HG03520 (cell line): Measurements from ENCODE around the gene CPPED1.

Experiments used
- ATAC-seq: cut with Tn5 transposase; IDR thresholded peaks from one replicate; pipeline ENCODE4 v1.9.1; 2021; ENCODE audit warnings: mild to moderate bottlenecking, moderate library complexity; ENCODE audit not compliant: unreplicated experiment

The CPPED1 gene

DNA sequence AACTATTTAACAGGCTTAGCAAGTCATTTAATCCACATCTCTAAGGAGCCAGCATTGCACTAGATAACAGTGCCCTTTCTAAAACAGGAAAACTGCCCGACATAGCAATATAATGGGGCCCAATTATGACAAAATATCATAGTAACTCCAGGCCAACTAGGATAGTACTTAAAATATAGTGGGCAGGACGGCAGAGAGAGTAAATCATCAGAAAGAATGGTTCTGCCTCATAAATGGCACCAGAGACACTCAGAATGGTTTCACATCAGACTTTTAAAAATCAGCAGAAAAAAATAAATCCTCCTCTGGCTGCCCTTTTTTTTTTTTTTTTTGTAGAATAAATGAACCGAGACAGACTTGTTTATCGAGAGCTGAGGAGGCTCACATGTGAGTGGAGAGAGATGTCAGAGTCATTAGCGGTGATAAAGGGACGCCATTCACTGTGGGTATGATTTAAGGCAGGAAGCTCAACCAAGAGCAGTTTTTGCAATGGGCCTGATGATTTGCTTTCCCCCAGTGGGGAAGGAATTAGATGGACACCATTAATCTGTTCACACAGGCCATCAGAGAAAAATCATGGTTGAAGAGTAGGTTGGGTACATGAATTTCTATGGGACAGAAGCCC lies 62.6 kb downstream of the CPPED1 start:
- no peak for ATAC-seq

DNA sequence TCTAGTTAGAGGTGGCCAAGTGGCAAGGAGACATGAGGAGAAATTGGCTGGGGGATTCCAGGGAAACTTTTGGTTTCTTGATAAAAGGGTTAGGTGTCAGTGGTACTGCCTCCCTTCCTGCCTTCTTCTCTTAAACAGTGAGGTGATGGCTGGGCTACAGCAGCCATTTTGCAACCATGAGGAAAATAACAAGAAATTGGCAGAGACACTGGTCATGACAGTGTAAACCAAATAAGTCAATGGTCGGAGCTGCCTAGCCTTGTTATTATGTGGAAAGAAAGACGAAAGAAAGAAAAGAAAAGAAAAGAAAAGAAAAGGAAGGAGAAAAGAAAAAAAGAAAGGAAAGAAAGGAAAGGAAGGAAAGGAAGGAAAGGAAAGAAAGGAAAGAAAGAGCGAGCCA lies 63.9 kb downstream of the CPPED1 start:
- ATAC-seq, result no peak

DNA sequence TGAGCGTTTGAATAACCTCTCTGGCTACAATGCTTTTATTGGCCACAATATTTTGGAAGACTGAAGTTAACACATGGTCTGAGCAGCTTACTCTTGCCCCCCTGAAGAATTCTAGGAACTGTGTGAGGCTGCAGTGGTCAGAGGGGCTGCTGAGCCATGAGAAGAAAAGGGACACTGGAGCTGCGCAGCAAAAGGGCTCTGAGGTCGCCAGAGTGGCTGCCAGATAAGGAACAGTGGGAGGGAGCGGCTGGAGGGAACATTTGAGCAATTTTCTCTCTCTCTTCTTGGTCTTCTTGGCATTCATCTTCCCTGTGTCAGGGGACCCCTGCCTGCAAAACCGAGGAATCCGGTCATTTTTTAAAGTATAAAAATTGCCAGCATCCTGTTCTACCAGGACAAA lies 66.1 kb downstream of the CPPED1 start:
- ATAC-seq, result no peak

DNA sequence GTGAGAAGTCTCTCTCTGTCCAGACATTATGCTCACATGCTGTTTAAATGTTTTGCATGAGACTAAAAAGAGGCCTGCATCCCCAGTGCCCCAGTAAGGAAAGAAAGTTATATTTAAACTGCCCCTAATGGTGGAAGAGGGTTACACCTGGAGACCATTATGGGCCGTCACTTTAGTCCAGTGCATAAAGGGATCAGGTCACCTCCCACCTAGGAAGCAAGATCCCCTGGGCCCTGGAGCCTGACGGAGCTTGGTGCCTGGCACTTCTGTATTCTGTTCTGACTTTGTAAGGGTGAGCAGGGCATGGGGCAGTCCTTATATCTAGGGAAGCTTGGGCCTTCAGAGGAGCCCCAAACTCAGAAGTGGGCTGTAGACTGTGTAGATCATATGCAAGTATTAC lies 67.9 kb downstream of the CPPED1 start:
- no peak for ATAC-seq

DNA sequence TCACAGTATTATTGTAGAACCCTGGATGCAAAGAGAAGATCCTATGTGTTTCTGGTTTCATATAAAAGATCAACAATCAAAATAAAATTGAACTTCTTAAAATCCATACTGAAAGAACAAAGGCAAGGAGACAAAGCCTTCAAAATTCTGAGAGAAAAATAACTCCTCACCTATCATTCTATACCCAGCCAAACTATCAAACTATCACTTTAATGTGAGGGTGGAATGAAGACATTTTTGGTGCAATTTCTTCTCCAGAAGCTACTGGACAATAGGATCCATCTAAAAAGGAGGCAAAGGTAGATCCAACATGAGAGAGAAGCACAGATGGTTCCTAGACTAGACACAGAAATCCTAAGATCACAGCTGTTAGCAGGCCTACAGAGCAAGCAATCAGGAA lies 71.1 kb downstream of the CPPED1 start:
- ATAC-seq, result no peak

DNA sequence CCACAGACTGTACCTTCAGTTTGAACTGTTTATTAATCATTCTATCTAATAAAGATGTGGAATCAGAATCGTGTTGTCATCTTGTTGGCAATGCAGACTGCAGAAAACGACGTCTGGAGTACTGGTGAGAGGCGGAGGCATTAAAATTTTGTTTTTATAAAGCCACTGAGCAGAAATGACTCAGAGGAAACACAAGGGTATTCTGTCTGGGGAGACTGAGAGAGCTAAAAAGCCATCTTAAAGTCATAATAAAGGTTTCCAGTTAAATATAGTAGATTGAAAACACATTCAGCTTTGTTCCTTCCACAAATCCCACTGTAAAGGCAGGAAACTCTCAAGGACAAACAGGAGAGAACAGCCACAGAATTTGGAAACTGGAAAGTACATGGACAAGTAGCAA lies 74.2 kb downstream of the CPPED1 start:
- no peak for ATAC-seq

DNA sequence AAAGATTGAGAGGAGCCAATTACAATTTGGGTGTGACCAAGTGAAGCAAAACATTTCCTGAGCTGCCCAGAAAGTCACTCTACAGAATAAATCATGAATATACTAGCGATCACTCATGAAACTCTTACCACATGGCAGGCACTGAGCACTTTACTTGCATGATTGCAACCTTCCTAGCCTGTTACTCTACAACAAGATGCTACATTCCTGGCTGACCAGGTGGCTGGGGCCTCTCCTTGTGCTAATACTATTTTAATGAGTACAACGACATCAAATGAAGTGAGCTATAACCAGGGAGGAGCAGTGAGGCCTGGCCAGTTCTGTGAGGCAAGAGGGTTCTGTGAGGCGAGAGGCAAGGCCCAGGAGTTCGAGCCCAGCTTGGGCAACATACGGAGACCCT lies 75.2 kb downstream of the CPPED1 start:
- ATAC-seq, result no peak

DNA sequence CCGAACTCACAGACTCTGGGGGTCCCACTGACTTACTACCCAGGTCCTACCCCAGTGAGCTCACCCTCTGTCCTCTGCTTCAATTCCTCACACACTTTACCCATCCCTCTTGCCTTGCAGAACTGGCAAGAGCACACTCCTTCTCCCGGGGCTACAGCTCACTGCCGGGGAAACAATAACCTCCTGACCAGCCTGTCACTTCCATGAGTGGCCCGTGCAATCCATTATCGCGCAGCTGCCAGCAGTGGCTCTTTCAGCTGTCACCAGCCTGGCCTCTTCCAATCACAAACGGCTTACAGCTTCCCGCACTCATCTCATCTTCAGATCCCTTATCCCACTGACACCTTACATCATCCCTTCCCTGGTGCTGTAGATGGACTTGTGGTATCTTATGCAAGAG lies 79.5 kb downstream of the CPPED1 start:
- no peak for ATAC-seq

DNA sequence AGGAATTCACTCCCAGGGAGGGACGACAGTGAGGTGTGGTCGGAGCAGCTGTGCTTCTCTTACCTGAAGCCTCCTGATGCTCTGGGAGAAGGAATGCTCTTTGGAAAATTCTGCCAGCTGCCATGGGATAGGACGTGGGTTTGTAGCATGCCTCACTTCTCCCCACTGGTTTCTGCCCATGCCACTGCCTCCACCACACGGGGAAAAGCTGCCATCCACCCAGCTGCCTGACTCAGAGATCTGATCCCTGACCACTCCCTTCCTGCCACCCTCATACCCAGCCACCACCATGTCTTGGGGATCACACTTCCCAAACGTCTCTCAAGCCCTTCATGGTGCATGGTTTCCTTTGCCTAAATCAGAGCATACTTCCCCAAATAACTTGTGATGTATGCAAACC lies 80.0 kb downstream of the CPPED1 start:
- ATAC-seq, result no peak

DNA sequence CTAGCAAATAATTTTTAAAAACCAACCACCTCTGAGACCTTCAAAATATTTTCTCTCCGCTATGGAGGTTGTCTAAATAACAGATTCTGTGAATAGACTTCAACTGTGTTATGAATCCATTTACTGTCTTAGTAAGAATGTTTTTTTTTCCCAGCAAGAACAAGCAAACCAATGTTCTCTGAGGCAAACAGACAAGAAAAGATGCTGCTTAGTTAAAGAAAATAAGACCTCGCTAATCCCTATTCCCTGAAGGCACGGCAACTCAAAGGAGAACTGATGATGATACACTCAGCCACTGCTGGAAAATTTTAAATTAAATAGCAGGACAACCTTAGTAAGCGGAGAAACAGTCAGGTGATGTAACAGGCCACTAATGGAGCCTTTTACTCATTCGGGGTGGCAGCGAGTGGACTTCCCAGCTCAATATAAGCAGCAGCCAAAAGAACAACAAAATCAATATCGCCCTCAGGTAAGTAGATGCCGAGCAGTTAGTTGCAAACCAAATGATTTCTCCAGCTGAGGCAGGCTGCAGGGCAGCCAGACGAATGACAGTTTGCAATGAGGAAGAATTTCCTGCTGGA lies 81.8 kb downstream of the CPPED1 start:
- ATAC-seq, result no peak

DNA sequence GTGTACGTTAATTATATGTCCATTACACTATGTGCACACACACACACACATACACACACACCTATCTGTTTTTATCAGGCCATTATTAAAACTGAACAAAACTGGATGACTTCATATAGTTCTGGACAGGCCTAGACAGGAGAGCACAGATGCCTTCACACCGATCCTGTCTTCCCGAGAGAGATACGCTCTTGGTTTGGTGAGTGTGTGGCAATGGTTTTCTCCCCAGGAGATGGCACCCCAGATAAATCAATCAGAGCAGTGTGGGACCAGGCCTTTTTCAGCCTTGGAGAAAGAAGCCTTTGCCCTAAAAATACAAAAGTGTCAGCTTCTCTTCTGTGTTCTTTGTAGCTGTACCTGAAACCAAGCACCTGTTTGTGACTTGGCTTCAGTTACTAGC lies 83.7 kb downstream of the CPPED1 start:
- no peak for ATAC-seq

DNA sequence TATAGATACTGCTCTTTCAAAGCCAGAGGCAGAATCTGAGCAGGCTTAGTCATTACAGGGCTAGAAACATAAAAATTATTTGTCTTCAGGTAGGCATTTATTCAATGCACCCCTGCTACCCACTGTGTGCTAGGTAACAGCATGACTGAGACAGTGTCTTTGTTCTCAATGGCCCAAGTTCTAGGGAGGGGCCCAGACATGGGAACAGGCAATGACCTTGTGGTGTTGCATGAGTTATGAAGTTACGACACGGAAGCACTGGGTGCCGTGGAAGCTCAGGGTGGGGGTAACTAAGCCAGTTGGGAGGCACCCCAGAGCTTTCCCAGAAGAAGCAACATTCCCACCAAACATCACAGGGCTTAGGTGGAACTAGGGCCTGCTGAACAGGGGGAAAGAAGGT lies 87.0 kb downstream of the CPPED1 start:
- no peak for ATAC-seq

DNA sequence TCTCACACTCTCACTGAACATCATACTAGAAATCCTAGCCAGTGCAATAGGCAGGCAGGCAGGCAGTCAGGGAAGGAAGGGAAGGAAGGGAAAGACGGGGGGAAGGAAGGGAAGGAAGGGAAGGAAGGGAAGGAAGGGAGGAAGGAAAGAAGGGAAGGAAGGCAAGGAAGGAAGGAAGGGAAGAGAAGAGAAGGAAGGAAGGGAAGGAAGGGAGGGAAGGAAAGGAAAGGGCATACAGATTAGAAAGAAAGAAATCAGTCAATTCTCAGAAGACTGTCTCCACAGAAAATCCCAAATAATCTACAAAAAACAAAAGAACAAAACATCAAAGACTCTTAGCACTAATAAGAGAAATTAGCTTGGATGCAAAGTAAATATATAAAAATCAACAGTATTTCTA lies 93.9 kb downstream of the CPPED1 start:
- ATAC-seq, result no peak

DNA sequence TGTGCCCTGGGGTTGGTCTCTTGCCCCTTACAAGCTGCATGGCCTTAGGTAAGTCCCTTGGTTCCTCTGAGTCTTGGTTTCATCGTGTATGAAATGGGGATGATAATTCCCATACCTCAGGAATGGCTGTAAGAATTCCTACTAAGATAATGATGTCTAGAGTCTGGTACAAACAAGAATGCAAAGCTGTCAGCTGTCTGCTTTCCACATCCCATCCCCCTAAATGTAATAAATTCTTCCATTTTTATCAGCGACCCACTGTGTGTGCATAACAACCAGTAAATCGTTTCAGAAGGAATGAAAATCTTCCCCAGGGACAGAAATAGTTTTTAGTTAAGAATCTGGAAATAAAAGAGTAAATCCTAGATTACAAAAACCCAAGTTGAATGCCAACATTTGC lies 95.4 kb downstream of the CPPED1 start:
- ATAC-seq, result no peak

DNA sequence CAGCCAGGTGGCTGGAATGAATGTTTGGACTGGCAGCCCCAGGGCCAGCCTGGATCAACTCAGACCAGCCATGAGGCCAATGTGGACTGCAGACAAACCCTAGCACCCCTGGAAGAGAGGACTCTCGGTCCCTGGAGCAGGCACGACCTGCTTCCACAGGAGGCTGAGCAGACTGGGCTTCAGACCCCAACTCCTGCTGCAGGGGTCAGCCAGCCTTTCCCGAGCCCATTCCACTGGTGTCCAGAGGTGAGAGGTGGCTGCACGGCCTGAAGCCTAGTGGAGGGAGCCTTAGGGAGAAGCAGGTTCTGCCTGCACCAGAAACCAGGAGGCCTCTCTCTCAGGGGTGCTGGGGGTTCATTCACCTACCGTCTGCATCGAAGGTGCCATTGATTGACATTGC lies 97.1 kb downstream of the CPPED1 start:
- no peak for ATAC-seq

DNA sequence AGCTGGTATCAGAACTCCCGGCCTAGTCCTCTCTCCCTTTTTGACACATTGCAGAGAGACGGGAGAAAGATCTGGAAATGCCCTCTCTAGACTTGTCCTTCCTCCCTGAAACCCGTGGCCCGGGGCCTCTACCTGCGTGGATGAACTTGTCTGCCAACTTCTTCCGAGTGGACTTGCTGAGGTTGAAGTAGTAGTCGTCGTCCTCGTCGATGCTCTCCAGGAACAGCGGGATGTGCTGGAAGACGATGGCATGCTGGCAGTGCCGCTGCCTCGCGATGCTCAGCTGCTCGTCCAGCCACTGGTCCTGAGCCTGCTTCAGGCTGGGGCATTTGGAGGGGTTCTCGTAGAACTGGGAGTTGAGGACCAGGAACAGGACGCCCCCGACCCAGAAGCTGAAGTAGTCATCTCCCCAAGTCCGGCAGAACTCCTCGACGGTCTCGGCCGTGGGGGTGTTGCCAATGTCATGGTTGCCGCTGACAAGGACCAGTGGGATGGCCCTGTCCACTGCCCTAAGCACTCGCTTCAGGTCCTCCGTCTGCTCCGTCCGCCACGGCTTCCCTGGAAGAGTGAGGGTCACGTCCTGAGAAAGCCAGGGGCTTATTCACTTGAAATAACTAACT lies 99.1 kb downstream of the CPPED1 start:
- ATAC-seq, result no peak

DNA sequence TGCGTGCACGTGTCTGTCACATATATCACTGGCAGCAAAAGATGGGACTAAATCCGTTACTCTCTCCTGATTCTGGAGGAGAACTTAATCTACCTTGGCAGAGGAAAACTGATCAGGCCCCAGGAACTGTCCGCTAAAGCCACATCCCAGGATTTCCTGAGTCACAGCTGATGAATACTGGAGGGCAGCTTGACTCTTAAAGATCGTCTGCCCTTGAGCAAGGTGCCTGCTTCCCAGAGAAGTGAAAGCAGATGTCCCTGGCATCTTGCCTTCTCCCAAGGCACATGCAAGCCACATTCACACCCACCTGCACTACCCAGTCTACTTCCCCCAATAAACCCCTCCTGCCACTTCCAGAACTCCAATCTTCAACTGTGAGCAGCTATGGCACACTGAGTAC lies 99.8 kb downstream of the CPPED1 start:
- no peak for ATAC-seq

DNA sequence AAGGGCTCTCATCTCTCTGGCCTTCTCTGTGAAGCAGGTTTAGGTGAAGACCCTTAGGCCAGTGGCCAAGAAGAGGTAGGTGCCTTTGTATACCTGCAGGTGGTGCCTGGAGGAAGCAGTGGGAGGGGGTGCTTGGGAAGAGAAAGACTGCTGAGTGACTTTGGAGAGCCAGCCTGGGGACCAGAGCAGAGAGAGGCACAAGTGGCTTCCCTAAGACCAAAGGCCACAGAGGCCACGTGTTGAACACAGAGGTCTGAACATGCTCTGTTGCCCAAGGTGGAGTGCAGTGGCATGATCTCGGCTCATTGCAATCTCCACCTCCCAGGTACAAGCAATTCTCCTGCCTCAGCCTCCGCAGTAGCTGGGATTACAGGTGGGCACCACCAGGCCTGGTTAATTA lies 103.5 kb downstream of the CPPED1 start:
- no peak for ATAC-seq

DNA sequence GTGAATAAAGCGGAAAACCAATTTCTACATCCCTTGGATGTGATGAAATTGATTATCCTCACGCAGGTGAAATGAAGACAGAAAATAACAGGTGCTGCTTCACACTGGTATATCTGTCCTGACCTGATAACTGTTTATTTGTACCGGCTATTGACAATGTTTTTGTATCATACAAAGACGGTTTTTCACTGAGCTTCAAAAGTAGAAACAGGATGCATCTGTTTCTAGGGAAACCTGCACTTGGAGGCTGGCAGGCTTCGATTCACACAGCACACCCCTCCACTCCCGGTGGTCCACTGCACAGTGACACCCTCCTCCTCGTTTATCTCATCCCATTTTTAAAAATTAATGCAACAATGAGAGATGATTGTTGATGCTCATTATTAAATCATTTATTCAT lies 104.5 kb downstream of the CPPED1 start:
- ATAC-seq, result no peak

DNA sequence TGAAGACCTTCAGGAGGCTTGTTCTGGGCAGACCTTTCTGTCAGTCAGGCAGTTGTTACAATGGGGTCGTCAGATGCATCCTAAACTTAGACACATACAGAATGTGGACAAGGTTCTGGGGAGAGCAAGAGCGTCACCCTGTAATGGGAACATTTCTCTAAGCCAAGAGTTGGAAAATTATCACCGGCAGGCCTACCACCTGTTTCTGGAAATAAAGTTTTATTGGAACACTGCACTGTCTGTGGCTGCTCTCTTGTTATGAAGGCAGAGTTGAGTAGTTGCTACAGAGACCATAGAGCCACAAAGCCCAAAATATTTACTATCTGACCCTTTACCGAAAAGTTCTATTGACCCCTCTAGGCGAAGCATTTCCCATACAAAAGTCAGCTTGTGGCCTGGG lies 106.2 kb downstream of the CPPED1 start:
- ATAC-seq, result no peak

DNA sequence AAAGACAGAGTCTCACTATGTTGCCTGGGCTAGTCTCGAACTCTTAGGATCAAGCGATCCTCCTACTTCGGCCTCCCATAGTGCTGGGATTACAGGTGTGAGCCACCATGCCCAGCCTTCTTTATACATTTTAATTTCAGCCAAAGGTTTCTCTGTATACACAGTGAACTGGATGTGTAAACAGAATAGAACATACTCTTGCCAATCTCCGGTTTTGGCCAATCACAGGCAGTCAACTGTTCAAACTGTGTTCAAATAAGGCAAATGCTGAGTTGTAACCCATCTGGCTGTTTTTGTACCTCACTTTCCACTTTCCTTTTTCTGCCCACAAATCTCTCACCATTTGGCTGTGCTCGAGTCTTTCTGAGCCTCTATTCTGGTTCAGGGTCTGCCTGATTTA lies 108.2 kb downstream of the CPPED1 start:
- no peak for ATAC-seq

DNA sequence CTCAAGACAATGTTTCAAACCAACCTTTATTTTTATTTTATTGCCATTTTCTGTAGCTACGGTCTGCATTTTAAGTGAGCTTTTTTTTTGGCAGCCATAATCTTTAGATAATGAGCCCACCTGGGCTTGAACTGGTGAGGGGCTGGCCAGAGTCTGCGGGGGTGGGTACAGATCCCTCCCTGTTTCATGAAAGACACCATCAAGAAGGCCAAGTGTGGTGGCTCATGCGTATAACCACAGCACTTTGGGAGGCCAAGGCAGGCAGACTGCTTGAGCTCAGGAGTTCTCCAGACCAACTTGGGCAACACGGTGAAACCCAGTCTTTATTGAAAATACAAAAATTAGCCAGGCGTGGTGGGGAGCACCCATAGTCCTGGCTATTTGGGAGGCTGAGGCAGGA lies 113.7 kb downstream of the CPPED1 start:
- no peak for ATAC-seq
